ENCODE results near the gene TMEM8B. TPM values are rescaled to one million over a fixed set of nuclear protein-coding genes. Genes with fewer than 3 reads are reported as not detected.

Gene TMEM8B
- total and polyA plus RNA-seq, 2 of the 8 experiments (the other 6 are each of a cell fraction or from before 2014, with no cell fraction given) = 7.5 to 10.4 TPM

GRCh38 chr9:35867538-35867937 is 38.5 kb downstream of the TMEM8B start:
- Histone ChIP-seq H3K27me3 (replicated peaks in 1 of 4; ENCODE audit: control insufficient read depth in 3 of 4, extremely low read depth in 1 of 4, insufficient read depth in 3 of 4, low read length in 3 of 4) (peaks cover 0 to 4% (median 0%) of the 10 kb centered on the region in 4 experiments; a peak in 1 of 7 replicates), H4K5ac (ENCODE audit: insufficient read length, low read depth, low read length) (no peak overlapping the region), H3K4me3 (ENCODE audit: extremely low read depth in 1 of 4, insufficient read depth in 2 of 4, low read depth in 3 of 4, low read length in 4 of 4) (no peak overlapping the region), H2BK12ac (ENCODE audit: low read depth, low read length) (no peak overlapping the region), H3K23me2 (ENCODE audit: low read depth, low read length) (no peaks in the 10 kb centered on the region), H2BK120ac (replicated peaks; ENCODE audit: low read depth, low read length) (no peak overlapping the region), H3K4me2 (ENCODE audit: insufficient read depth in 1 of 2, low read depth in 2 of 2, low read length in 2 of 2) (no peak overlapping the region), H3K79me1 (ENCODE audit: low read depth, low read length) (no peaks in the 10 kb centered on the region), H3K4me1 (replicated peaks in 1 of 4; ENCODE audit: control insufficient read depth in 3 of 4, insufficient read depth in 4 of 4, low read length in 3 of 4) (peaks cover 0 to 8% (median 6%) of the 10 kb centered on the region in 4 experiments; a peak in 6 of 7 replicates), H3K9me3 (ENCODE audit: insufficient read depth in 2 of 2, low read depth in 1 of 2, low read length in 1 of 2) (no peaks in the 10 kb centered on the region; a peak in 1 of 4 replicates), H2BK20ac (ENCODE audit: low read length) (no peak overlapping the region), H3K23ac (ENCODE audit: insufficient read length) (no peak overlapping the region), H4K20me1 (replicated peaks in 1 of 2; ENCODE audit: control insufficient read depth in 1 of 2, insufficient read depth in 2 of 2, low read length in 2 of 2) (peaks cover 0 to 3% of the 10 kb centered on the region in 2 experiments), H3K4ac (replicated peaks; ENCODE audit: insufficient read length, low read depth, low read length) (no peak overlapping the region), H3K79me2 (ENCODE audit: control insufficient read depth in 1 of 2, insufficient read depth in 2 of 2, low read length in 2 of 2) (no peaks in the 10 kb centered on the region), H2AFZ (ENCODE audit: low read length) (no peak overlapping the region), H2AK5ac (ENCODE audit: low read depth, low read length) (no peak overlapping the region), H3K56ac (replicated peaks; ENCODE audit: insufficient read length, low read depth, low read length) (no peak overlapping the region), H2BK5ac (ENCODE audit: low read depth, low read length) (no peak overlapping the region), H4K8ac (ENCODE audit: extremely low read depth, insufficient read depth, low read length) (no peak overlapping the region), H3K18ac (ENCODE audit: extremely low read depth, low read length) (no peak overlapping the region), H3K36me3 (ENCODE audit: control insufficient read depth in 2 of 4, insufficient read depth in 4 of 4, low read length in 3 of 4) (no peaks in the 10 kb centered on the region), H2BK15ac (ENCODE audit: low read length) (peak overlapping the region; percentile 49; the same call in 1 of the 2 replicates), H3K14ac (ENCODE audit: insufficient read length) (no peak overlapping the region), H4K91ac (replicated peaks; ENCODE audit: insufficient read length, low read length) (peak overlapping the region; percentile 65), H3K9ac (replicated peaks in 1 of 4; ENCODE audit: extremely low read depth in 1 of 4, low read depth in 3 of 4, low read length in 3 of 4) (no peak overlapping the region), H3K27ac (ENCODE audit: low read depth, low read length) (no peak overlapping the region)
- CTCF ChIA-PET (ENCODE audit: partially characterized antibody) = interaction anchor here (1.5 to 1.9 kb wide), 3 partner anchors 11 to 39 kb away, joined by 6 to 7 read pairs (median 7); partner anchors contain the start of genes FAM221B and TMEM8B
- DNase-seq (ENCODE audit: low read depth in 1 of 2, low spot score in 2 of 2) (no peak), FAIRE-seq (no peak)
- 88% methylated on average over 4 of the region's 4 CpGs; no CpG with 5 or more reads in 1 of the 2 experiments for WGBS, 2 experiments (ENCODE audit: extremely low coverage in 1 of 2, insufficient coverage in 1 of 2, insufficient read length in 1 of 2, insufficient replicate concordance in 2 of 2, low coverage in 1 of 2, low lambda C conversion rate in 2 of 2, missing lambda C conversion rate in 1 of 2)
- POLR2A ChIA-PET (ENCODE audit: partially characterized antibody) = interaction anchor here (0.9 to 2.9 kb wide), 2 partner anchors 9 to 11 kb away, joined by 3 to 14 read pairs; no protein-coding TSS in a partner anchor
- TF ChIP-seq BACH1 (IDR thresholded peaks at IDR 0.05; ENCODE audit: low read length) (no peak), BCL11A (IDR thresholded peaks at IDR 0.05; ENCODE audit: low read depth in 2 of 2, low read length in 2 of 2) (no peak), EGR1 (IDR thresholded peaks at IDR 0.05; ENCODE audit: borderline replicate concordance, low read depth, low read length) (no peak), CBX5 (IDR thresholded peaks at IDR 0.05; ENCODE audit: low read depth, low read length) (no peak)
